H1 (cell line): ENCODE measurements around the gene UBA3.

Experiments
- BRCA1 ChIP-seq: IDR thresholded peaks from 2 replicates; pipeline ENCODE4 v1.6.1; 2012; ENCODE audit warnings: low read depth, low read length, improper control_type of control experiment
- CBX5 ChIP-seq: fragments of 300-800, 300-1000 bp; sonication (generic); IDR thresholded peaks from 2 replicates; pipeline ENCODE4 v1.7.1; 2016; ENCODE audit warnings: antibody characterized with exemption, low read length, low read depth
- EP300 ChIP-seq, 2 experiments: IDR thresholded peaks; 1 replicate in 1 of 2; 2 replicates in 1 of 2; pipeline ENCODE4 v1.6.1; 2011 to 2012; ENCODE audit warnings: low read depth in 2 of 2, low read length in 2 of 2, mild to moderate bottlenecking in 2 of 2, borderline replicate concordance in 1 of 2, inconsistent platforms in 1 of 2, moderate library complexity in 1 of 2
- EZH2 ChIP-seq: fragments of 200-600 bp; sonication (generic); IDR thresholded peaks from 2 replicates; pipeline ENCODE4 v1.7.1; 2012; ENCODE audit warnings: low read depth, mild to moderate bottlenecking, moderate library complexity, low read length, inconsistent platforms; ENCODE audit not compliant: severe bottlenecking
- MAX ChIP-seq: IDR thresholded peaks from 2 replicates; pipeline ENCODE4 v1.6.1; 2012; ENCODE audit warnings: inconsistent platforms
- POLR2A ChIP-seq, 2 experiments: IDR thresholded peaks; 1 replicate in 1 of 2; 2 replicates in 1 of 2; pipeline ENCODE4 v1.6.1; 2011; ENCODE audit warnings: low read depth in 2 of 2, low read length in 2 of 2, mild to moderate bottlenecking in 2 of 2; ENCODE audit errors: control extremely low read depth in 1 of 2
- POLR2AphosphoS5 ChIP-seq: IDR thresholded peaks from 2 replicates; pipeline ENCODE4 v1.6.1; 2011; ENCODE audit warnings: low read depth, low read length
- TEAD4 ChIP-seq: IDR thresholded peaks from 2 replicates; pipeline ENCODE4 v1.6.1; 2012; ENCODE audit warnings: low read depth, low read length, inconsistent platforms, mixed read lengths
- YY1 ChIP-seq: IDR thresholded peaks from 2 replicates; pipeline ENCODE4 v1.6.1; 2011; ENCODE audit warnings: low read depth, mild to moderate bottlenecking, low read length
- TF ChIP-seq, protein P1 (sequence below), 3 experiments: IDR thresholded peaks; 1 replicate in 2 of 3; 2 replicates in 1 of 3; pipeline versions ENCODE4 v1.5.1 to v1.6.1; 2011; ENCODE audit warnings: low read length in 3 of 3, mild to moderate bottlenecking in 3 of 3, inconsistent platforms in 2 of 3, low read depth in 1 of 3, moderate library complexity in 1 of 3; ENCODE audit not compliant: insufficient read depth in 1 of 3; ENCODE audit errors: control extremely low read depth in 1 of 3

- TF ChIP-seq POLR2AphosphoS5 (no peak), MAX (no peak), EP300 (IDR thresholded peaks at IDR 0.05; ENCODE audit: borderline replicate concordance in 1 of 2, low read depth in 2 of 2, low read length in 2 of 2) (no peak), POLR2A (IDR thresholded peaks at IDR 0.05; ENCODE audit: control extremely low read depth in 1 of 2, low read depth in 2 of 2, low read length in 2 of 2) (no peak), CBX5 (no peak), BRCA1 (no peak), EZH2 (no peak), YY1 (no peak), TEAD4 (no peak)
- TF ChIP-seq, protein P1, sequence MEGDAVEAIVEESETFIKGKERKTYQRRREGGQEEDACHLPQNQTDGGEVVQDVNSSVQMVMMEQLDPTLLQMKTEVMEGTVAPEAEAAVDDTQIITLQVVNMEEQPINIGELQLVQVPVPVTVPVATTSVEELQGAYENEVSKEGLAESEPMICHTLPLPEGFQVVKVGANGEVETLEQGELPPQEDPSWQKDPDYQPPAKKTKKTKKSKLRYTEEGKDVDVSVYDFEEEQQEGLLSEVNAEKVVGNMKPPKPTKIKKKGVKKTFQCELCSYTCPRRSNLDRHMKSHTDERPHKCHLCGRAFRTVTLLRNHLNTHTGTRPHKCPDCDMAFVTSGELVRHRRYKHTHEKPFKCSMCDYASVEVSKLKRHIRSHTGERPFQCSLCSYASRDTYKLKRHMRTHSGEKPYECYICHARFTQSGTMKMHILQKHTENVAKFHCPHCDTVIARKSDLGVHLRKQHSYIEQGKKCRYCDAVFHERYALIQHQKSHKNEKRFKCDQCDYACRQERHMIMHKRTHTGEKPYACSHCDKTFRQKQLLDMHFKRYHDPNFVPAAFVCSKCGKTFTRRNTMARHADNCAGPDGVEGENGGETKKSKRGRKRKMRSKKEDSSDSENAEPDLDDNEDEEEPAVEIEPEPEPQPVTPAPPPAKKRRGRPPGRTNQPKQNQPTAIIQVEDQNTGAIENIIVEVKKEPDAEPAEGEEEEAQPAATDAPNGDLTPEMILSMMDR (IDR thresholded peaks at IDR 0.05; ENCODE audit: control extremely low read depth in 1 of 3, insufficient read depth in 1 of 3, low read depth in 1 of 3, low read length in 3 of 3): no peak
These were observed 23.0 kb upstream of the UBA3 start for GRCh38 chr3:69103123-69103522.
